ENCODE results near the gene PHF10. TPM values are rescaled to one million over a fixed set of nuclear protein-coding genes. Genes with fewer than 3 reads are reported as not detected.

PHF10 gene
- total and polyA plus RNA-seq, 2 of the 4 experiments (the other 2 are of a cell fraction), result 7.3 to 15.9 TPM

DNA sequence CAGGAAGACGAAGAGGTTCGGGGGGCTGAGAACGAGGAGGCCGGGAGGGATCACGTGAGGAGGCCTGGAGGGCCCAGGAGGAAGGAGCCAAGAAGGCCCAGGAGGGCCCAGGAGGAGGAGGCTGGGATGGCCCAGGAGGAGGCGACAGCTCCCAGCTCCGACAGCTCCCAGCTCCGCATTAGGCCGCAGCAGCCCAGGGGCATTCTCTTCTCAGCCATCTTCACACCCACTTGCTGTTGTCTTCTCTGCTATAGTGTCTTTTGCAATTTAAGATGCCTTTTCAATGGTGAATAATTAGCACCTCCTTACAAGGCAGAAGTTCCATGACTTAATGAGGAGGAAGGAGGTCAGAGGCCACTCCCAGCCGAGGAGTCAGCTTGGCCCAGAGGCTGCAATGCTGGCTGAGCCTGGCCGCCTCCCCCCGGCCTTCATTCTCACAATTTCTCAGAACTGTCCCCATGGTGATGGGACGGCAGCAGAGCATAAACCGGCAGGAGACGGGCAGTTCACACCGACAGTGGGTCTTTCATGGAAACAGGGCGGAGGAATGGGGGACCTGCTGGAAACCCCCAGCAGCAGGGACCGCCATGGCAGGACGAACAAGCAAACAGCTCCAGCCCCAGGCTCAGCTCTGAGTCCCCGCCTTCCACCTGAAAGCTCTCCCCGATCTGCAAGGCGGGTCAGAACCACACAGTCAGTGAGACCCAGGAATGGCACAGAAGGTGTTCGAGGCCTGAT lies 67.6 kb downstream of the PHF10 start:
- no peak overlapping the region for H3K9ac ChIP-seq (ENCODE audit: low read depth, low read length)
- no peak overlapping the region for H4K5ac ChIP-seq (ENCODE audit: low read depth, low read length)
- H3K4me2 ChIP-seq (ENCODE audit: low read depth, low read length), result no peak overlapping the region
- H3K27me3 ChIP-seq (ENCODE audit: control insufficient read depth, insufficient read depth, low read length), result no peaks in the 10 kb centered on the region
- ChIA-PET CTCF (no interaction called here), POLR2A (ENCODE audit: unreplicated experiment) (no interaction called here)
- H4K8ac ChIP-seq (ENCODE audit: low read depth in 2 of 2, low read length in 2 of 2), result no peak overlapping the region
- H2AFZ ChIP-seq (replicated peaks; ENCODE audit: low read length, poor library complexity), result no peak overlapping the region
- no peaks in the 10 kb centered on the region for H4K20me1 ChIP-seq (ENCODE audit: insufficient read depth, low read length)
- no peak overlapping the region for H2BK20ac ChIP-seq (ENCODE audit: low read depth, low read length)
- no peaks in the 10 kb centered on the region for H3K4me1 ChIP-seq (ENCODE audit: control insufficient read depth, insufficient read depth, low read length)
- H3K9me3 ChIP-seq (ENCODE audit: control insufficient read depth, insufficient read depth, low read length), result no peaks in the 10 kb centered on the region
- no peak overlapping the region for H2AK5ac ChIP-seq (ENCODE audit: low read depth, low read length)
- H3K18ac ChIP-seq (ENCODE audit: low read depth, low read length), result no peak overlapping the region
- H2BK120ac ChIP-seq (ENCODE audit: low read depth, low read length), result no peak overlapping the region
- TF ChIP-seq FOS (IDR thresholded peaks at IDR 0.05; ENCODE audit: low read depth, low read length) (no peak), MAZ (IDR thresholded peaks at IDR 0.05; ENCODE audit: borderline replicate concordance, low read depth, low read length) (no peak), NFE2L2 (IDR thresholded peaks at IDR 0.05; ENCODE audit: low read depth, low read length) (no peak), RCOR1 (IDR thresholded peaks at IDR 0.05; ENCODE audit: insufficient replicate concordance, low read length) (no peak), CEBPB (IDR thresholded peaks at IDR 0.05; ENCODE audit: low read depth, low read length) (no peak), POLR2A (IDR thresholded peaks at IDR 0.05; ENCODE audit: low read depth, low read length) (no peak), BHLHE40 (IDR thresholded peaks at IDR 0.05; ENCODE audit: low read depth, low read length) (no peak), MXI1 (IDR thresholded peaks at IDR 0.05; ENCODE audit: borderline replicate concordance, low read depth, low read length) (no peak), RFX5 (IDR thresholded peaks at IDR 0.05; ENCODE audit: low read depth, low read length) (no peak), RAD21 (IDR thresholded peaks at IDR 0.05; ENCODE audit: low read length) (no peak), CHD1 (IDR thresholded peaks at IDR 0.05; ENCODE audit: low read depth, low read length) (no peak)
- TF ChIP-seq, protein P1, sequence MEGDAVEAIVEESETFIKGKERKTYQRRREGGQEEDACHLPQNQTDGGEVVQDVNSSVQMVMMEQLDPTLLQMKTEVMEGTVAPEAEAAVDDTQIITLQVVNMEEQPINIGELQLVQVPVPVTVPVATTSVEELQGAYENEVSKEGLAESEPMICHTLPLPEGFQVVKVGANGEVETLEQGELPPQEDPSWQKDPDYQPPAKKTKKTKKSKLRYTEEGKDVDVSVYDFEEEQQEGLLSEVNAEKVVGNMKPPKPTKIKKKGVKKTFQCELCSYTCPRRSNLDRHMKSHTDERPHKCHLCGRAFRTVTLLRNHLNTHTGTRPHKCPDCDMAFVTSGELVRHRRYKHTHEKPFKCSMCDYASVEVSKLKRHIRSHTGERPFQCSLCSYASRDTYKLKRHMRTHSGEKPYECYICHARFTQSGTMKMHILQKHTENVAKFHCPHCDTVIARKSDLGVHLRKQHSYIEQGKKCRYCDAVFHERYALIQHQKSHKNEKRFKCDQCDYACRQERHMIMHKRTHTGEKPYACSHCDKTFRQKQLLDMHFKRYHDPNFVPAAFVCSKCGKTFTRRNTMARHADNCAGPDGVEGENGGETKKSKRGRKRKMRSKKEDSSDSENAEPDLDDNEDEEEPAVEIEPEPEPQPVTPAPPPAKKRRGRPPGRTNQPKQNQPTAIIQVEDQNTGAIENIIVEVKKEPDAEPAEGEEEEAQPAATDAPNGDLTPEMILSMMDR (conservative IDR thresholded peaks at IDR 0.05; ENCODE audit: low read depth, low read length), result no peak
- TF ChIP-seq, protein P2, sequence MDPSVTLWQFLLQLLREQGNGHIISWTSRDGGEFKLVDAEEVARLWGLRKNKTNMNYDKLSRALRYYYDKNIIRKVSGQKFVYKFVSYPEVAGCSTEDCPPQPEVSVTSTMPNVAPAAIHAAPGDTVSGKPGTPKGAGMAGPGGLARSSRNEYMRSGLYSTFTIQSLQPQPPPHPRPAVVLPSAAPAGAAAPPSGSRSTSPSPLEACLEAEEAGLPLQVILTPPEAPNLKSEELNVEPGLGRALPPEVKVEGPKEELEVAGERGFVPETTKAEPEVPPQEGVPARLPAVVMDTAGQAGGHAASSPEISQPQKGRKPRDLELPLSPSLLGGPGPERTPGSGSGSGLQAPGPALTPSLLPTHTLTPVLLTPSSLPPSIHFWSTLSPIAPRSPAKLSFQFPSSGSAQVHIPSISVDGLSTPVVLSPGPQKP (IDR thresholded peaks at IDR 0.05; ENCODE audit: borderline replicate concordance, low read depth, low read length), result no peak
- TF ChIP-seq, protein P3, sequence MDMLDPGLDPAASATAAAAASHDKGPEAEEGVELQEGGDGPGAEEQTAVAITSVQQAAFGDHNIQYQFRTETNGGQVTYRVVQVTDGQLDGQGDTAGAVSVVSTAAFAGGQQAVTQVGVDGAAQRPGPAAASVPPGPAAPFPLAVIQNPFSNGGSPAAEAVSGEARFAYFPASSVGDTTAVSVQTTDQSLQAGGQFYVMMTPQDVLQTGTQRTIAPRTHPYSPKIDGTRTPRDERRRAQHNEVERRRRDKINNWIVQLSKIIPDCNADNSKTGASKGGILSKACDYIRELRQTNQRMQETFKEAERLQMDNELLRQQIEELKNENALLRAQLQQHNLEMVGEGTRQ (IDR thresholded peaks at IDR 0.05; ENCODE audit: low read depth, low read length), result no peak
- DNase-seq (no peak), ATAC-seq (ENCODE audit: low read depth) (no peak)
- no peak overlapping the region for H2BK15ac ChIP-seq (ENCODE audit: low read depth, low read length)
- no peak overlapping the region for H3K4me3 ChIP-seq (ENCODE audit: insufficient read depth, low read depth, low read length)
- no peak overlapping the region for H4K91ac ChIP-seq (ENCODE audit: insufficient read depth, low read depth, low read length)
- no TSS peak for BruUV-seq (replicated peaks)
- no peaks in the 10 kb centered on the region for H3K79me1 ChIP-seq (ENCODE audit: low read depth in 1 of 2, low read length in 2 of 2)
- in situ Hi-C loops (cut with MboI; ENCODE audit: low sequenced_read_pairs), result no loop called here
- no peak overlapping the region for H3K27ac ChIP-seq (ENCODE audit: insufficient read depth, low read length)
- no peak overlapping the region for H3K56ac ChIP-seq (ENCODE audit: extremely low read depth, insufficient read depth, low read length)
- H3K14ac ChIP-seq (replicated peaks; ENCODE audit: low read depth, low read length), result no peak overlapping the region
- H3K9me1 ChIP-seq (ENCODE audit: insufficient read depth, low read length), result no peaks in the 10 kb centered on the region; the same call in 1 of the 2 replicates
- H3K23ac ChIP-seq (ENCODE audit: low read depth, low read length), result no peak overlapping the region
- peak overlapping the region; percentile 45 for H2AK9ac ChIP-seq (replicated peaks; ENCODE audit: low read depth, low read length, poor library complexity)
- intact Hi-C loops (cut with micrococcal nuclease), result loop anchor here (10.0 kb wide), 2 partner anchors 702 to 762 kb away; no protein-coding TSS in a partner anchor
- peaks cover 37% of the 10 kb centered on the region for H3K36me3 ChIP-seq (ENCODE audit: control insufficient read depth, insufficient read depth, low read length)
- whole genome bisulfite sequencing, 2 experiments (ENCODE audit: extremely low coverage in 2 of 2, insufficient read length in 1 of 2), result 100% methylated on average over 2 of the region's 23 CpGs; no CpG with 5 or more reads in 1 of the 2 experiments
- dilution Hi-C loops (cut with HindIII; ENCODE audit: low sequenced_read_pairs, unreplicated experiment), result no loop called here
- no peak overlapping the region for H3K4ac ChIP-seq (ENCODE audit: low read depth, low read length)
- no peak overlapping the region for H2BK5ac ChIP-seq (ENCODE audit: low read depth, low read length, poor library complexity, severe bottlenecking)

All from IMR-90 (cell line).